OCI-LY1 (cell line): Measurements from ENCODE around the gene CDH4.

Experiments used
- H2AFZ ChIP-seq: fragments of 200-600 bp; sonication (generic), shearing (Covaris generic); 2 replicates; pipeline ENCODE4 v1.6.0; 2014; ENCODE audit warnings: antibody characterized with exemption, mild to moderate bottlenecking, low read length
- H3F3A ChIP-seq: fragments of 200-600 bp; sonication (generic), shearing (Covaris generic); 2 replicates; pipeline ENCODE4 v1.6.0; 2014; ENCODE audit warnings: mild to moderate bottlenecking, antibody characterized with exemption, low read length, moderate library complexity; ENCODE audit not compliant: insufficient read depth
- H3K27ac ChIP-seq: fragments of 200-600 bp; sonication (generic); 2 replicates; pipeline ENCODE4 v1.5.1; 2014; ENCODE audit warnings: low read length, mixed run types, mild to moderate bottlenecking, low read depth; ENCODE audit not compliant: poor library complexity, severe bottlenecking
- H3K27me3 ChIP-seq: fragments of 200-600 bp; sonication (generic); 2 replicates; pipeline ENCODE4 v1.6.0; 2014; ENCODE audit warnings: antibody characterized with exemption, mild to moderate bottlenecking, low read length, moderate library complexity; ENCODE audit not compliant: insufficient read depth
- H3K36me3 ChIP-seq: fragments of 200-600 bp; sonication (generic); 2 replicates; pipeline ENCODE4 v1.6.1; 2014; ENCODE audit warnings: mild to moderate bottlenecking, antibody characterized with exemption, low read length, moderate library complexity, mixed read lengths; ENCODE audit not compliant: insufficient read depth
- H3K4me1 ChIP-seq: fragments of 200-600 bp; sonication (generic); 2 replicates; pipeline ENCODE4 v1.5.1; 2014; ENCODE audit warnings: mild to moderate bottlenecking, low read length, moderate library complexity; ENCODE audit not compliant: insufficient read depth, severe bottlenecking
- H3K4me2 ChIP-seq: fragments of 200-600 bp; sonication (generic), shearing (Covaris generic); 2 replicates; pipeline ENCODE4 v1.6.1; 2014; ENCODE audit warnings: low read length
- H3K4me3 ChIP-seq: fragments of 200-600 bp; sonication (generic); 2 replicates; pipeline ENCODE4 v1.5.1; 2014; ENCODE audit warnings: low read length, low read depth, mild to moderate bottlenecking, mixed read lengths; ENCODE audit not compliant: poor library complexity, severe bottlenecking
- H3K79me2 ChIP-seq: fragments of 200-600 bp; shearing (Covaris generic); 2 replicates; pipeline ENCODE4 v1.6.1; 2016; ENCODE audit warnings: mixed run types, low read length, mixed read lengths; ENCODE audit not compliant: insufficient read depth
- H3K9ac ChIP-seq: fragments of 200-600 bp; sonication (generic), shearing (Covaris generic); 2 replicates; pipeline ENCODE4 v1.6.1; 2014; ENCODE audit warnings: mild to moderate bottlenecking, low read length, mixed read lengths
- H3K9me2 ChIP-seq: fragments of 200-600 bp; sonication (generic), shearing (Covaris generic); 2 replicates; pipeline ENCODE4 v1.6.1; 2014; ENCODE audit warnings: low read depth, mild to moderate bottlenecking, low read length, mixed read lengths
- H3K9me3 ChIP-seq: fragments of 200-600 bp; shearing (Covaris generic); 2 replicates; pipeline ENCODE4 v1.6.1; 2014; ENCODE audit warnings: low read length, mixed read lengths
- H4K20me1 ChIP-seq: fragments of 200-600 bp; sonication (generic), shearing (Covaris generic); 2 replicates; pipeline ENCODE4 v1.6.0; 2016; ENCODE audit warnings: mild to moderate bottlenecking, low read length; ENCODE audit not compliant: insufficient read depth
- CTCF ChIP-seq: fragments of 200-600 bp; sonication (generic), shearing (Covaris generic); IDR thresholded peaks from 2 replicates; pipeline ENCODE4 v1.5.1; 2017; ENCODE audit warnings: mild to moderate bottlenecking, antibody characterized with exemption, low read length, moderate library complexity, mixed read lengths
- EZH2 ChIP-seq: fragments of 200-600 bp; sonication (generic), shearing (Covaris generic); IDR thresholded peaks from 2 replicates; pipeline ENCODE4 v1.8.0; 2017; ENCODE audit warnings: borderline replicate concordance, mixed run types, mild to moderate bottlenecking, antibody characterized with exemption, low read length, moderate library complexity, mixed read lengths

Gene CDH4

DNA sequence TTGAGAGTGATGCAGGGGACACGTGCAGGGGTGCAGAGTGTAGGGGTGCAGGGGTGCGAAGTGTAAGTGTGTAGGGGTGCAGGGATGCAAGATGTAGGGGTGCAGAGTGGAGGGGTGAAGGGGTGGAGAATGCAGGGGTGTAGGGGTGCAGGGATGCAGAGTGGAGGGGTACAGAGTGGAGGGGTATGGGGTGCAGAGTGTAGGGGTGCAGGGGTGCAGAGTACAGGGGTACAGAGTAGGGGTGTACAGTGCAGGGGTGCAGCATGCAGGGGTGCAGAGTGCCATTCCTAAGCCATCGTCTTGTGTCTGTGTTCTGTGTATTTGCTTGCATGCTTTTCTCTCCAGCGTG lies 468.3 kb downstream of the CDH4 start:
- Histone ChIP-seq H3K9me2 (no peaks in the 10 kb centered on the region), H3K9me3 (no peaks in the 10 kb centered on the region), H3F3A (no peaks in the 10 kb centered on the region), H3K4me1 (no peaks in the 10 kb centered on the region), H3K27me3 (no peaks in the 10 kb centered on the region), H4K20me1 (no peaks in the 10 kb centered on the region), H3K9ac (no peak overlapping the region), H3K27ac (no peak overlapping the region), H3K4me3 (no peak overlapping the region), H3K79me2 (no peaks in the 10 kb centered on the region), H3K36me3 (no peaks in the 10 kb centered on the region), H3K4me2 (no peak overlapping the region), H2AFZ (no peak overlapping the region)
- TF ChIP-seq EZH2, result no peak
- no peak for TF ChIP-seq CTCF

- no peak overlapping the region for H3K9ac ChIP-seq
- H3K4me2 ChIP-seq, result no peak overlapping the region
- H2AFZ ChIP-seq, result no peak overlapping the region
- no peaks in the 10 kb centered on the region for H3K4me1 ChIP-seq
- H3K27me3 ChIP-seq, result no peaks in the 10 kb centered on the region
- no peaks in the 10 kb centered on the region for H3K9me3 ChIP-seq
- H3K4me3 ChIP-seq, result no peak overlapping the region
- no peaks in the 10 kb centered on the region for H4K20me1 ChIP-seq
- TF ChIP-seq CTCF (no peak), EZH2 (no peak)
- no peaks in the 10 kb centered on the region for H3F3A ChIP-seq
- H3K9me2 ChIP-seq, result no peaks in the 10 kb centered on the region
- H3K27ac ChIP-seq, result no peak overlapping the region
- H3K79me2 ChIP-seq, result no peaks in the 10 kb centered on the region
- no peaks in the 10 kb centered on the region for H3K36me3 ChIP-seq
Measured at GRCh38 chr20:61722146-61722678, 470.2 kb downstream of the CDH4 start.

DNA sequence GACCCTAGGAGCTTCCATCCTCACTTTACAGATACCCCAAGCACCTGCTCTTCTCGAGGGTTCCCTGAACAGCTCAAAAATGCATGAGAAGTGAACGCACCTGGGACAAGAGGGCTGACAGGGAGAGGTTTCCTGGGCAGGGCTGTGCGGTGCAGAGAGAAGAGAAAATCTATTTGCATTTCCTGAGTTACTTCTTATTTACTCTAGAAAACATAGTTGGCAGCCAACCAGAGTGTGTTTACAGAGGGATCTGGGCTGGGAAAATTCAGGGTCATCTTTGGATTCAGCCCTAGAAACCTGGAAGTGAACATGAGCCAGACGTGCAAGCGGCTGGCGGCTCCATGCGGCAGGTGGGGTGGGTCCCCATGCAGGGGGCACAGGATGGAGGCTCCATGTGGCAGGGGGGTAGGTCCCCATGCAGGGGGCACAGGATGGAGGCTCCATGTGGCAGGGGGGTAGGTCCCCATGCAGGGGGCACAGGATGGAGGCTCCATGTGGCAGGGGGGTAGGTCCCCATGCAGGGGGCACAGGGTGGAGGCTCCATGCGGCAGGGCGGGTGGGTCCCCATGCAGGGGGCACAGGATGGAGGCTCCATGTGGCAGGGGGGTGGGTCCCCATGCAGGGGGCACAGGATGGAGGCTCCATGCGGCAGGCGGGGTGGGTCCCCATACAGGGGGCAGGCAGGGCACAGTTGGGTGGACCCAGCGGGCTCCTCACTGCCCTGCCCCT lies 471.6 kb downstream of the CDH4 start:
- H3K4me2 ChIP-seq, result no peak overlapping the region
- H3K4me1 ChIP-seq, result no peaks in the 10 kb centered on the region

More for the DNA sequence above, 471.6 kb downstream of the CDH4 start:
- no peak overlapping the region for H3K27ac ChIP-seq
- H3K9me3 ChIP-seq, result no peaks in the 10 kb centered on the region
- TF ChIP-seq CTCF (no peak), EZH2 (no peak)
- no peaks in the 10 kb centered on the region for H3K36me3 ChIP-seq
- no peaks in the 10 kb centered on the region for H3K27me3 ChIP-seq
- no peaks in the 10 kb centered on the region for H3K9me2 ChIP-seq
- H3K79me2 ChIP-seq, result no peaks in the 10 kb centered on the region
- no peak overlapping the region for H3K9ac ChIP-seq
- no peak overlapping the region for H2AFZ ChIP-seq
- H3F3A ChIP-seq, result no peaks in the 10 kb centered on the region
- no peak overlapping the region for H3K4me3 ChIP-seq
- H4K20me1 ChIP-seq, result no peaks in the 10 kb centered on the region
